GM19239 (cell line): ENCODE results near the gene HTR1D.
"Not testable (repeated sequence)": the region's sequence is repeated elsewhere in the genome, so short reads cannot be mapped to it uniquely, and the experiment has no call there.

ENCODE experiments used
- DNase-seq: peaks from one replicate; pipeline ENCODE4 v3.0.0; 2011; ENCODE audit warnings: low spot score; ENCODE audit not compliant: insufficient read length
- FAIRE-seq: peaks from 2 replicates; lab custom pipeline; 2011; peaks lifted over from hg19 to GRCh38; lab: Jason Lieb, UNC

HTR1D gene

DNA sequence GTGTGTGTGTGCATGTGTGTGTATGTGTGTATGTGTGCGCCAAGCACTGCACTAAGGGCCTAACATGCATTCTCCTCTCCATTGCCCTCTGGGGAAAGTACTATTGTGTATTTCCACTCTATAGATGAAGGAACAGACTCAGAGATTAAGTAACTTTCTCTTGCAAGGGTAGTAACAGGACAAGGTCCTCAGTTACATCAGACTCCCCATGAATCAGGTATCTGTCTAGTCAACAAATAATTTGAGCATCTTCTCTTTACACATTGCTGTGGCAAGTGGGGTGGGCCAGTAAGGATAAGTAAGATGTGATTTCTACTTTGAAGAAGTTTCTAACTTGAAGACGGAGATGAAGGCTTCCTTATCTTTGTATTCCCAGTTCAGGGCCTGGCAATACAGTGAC, 5.0 kb upstream of the HTR1D start:
- DNase-seq (no peak), FAIRE-seq (no peak)

DNA sequence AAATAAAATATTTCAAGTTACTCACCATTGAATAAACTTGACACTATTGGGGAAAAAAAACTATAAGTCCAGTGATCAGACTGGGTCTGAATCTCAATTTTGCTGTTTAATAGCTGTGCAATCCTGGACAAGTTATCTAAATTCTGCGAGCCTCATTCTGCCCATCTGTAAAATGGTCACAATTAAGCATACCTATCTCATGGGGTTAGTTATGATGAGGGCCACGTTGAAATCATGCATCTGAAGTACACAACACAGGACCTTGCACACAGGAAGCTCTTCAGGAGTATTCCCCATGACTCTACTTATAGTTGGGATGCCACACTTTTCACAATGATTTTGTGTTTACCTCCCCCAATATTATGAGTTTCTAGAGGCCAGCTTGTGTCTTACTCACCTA, 3.8 kb upstream of the HTR1D start:
- FAIRE-seq (no peak), DNase-seq (no peak)

GRCh38 chr1:23216771-23217420, 406 bp downstream of the HTR1D start:
- no peak for DNase-seq

GRCh38 chr1:23215751-23216449, 1.4 kb downstream of the HTR1D start:
- no peak for DNase-seq

More at GRCh38 chr1:23216771-23217420, 406 bp downstream of the HTR1D start:
- no peak for FAIRE-seq

DNA sequence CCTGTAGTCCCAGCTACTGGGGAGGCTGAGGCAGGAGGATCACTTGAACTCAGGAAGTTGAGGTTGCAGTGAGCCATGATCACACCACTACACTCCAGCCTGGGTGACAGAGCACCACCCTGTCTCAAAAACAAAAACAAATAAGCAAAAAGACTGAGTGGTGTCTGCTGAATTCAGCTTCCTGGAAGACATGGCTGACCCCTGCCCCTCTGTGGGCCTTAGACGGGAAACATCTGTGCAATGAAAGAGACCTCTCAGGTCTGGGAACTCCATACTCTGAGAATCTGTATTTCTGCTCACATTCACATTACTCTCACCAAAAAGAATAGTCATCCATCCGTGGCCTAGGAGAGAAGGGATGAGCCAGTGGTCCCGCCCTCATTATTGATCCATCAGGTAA, 2.0 kb downstream of the HTR1D start:
- FAIRE-seq (no peak), DNase-seq (no peak)

More at GRCh38 chr1:23215751-23216449, 1.4 kb downstream of the HTR1D start:
- FAIRE-seq = no peak

DNA sequence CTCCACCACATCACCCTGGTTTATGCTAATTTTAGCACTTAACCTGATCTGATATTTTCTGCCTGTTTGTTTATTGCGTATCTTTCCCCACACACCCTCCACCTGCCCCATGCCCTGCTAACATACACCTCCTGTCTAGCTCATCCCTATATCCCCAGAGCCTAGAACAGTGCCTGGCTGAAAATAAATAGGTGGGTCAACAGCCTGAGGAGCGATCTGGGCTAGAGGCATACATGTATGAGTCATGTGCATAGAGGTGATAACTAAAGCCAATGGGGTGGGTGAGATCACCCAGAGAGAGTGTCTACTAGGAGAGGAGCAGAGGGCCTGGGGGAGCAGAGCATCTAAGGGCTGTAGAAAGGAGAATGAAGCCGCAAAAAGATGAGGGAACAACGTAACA, 2.7 kb downstream of the HTR1D start:
- DNase-seq = no peak
- FAIRE-seq = no peak

DNA sequence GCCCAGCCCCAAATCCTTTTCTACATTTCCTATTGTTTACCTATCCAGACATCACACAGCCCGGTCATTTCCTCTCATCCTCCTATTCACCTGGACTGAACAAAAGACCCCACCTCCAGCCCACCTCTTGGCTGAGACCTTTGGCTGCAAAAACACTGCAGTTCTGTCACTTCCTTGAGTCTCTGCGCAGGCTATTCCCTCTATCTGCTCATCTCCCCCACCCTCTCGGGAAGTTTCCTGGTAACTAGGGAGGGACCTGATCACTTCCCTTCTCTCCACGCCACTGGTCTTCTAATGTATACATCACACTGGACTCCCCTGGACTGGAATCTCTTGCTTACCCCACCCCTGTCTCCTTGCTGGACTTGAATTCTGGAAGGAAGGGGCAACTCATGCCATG, 5.3 kb downstream of the HTR1D start:
- no peak for DNase-seq
- FAIRE-seq = no peak

DNA sequence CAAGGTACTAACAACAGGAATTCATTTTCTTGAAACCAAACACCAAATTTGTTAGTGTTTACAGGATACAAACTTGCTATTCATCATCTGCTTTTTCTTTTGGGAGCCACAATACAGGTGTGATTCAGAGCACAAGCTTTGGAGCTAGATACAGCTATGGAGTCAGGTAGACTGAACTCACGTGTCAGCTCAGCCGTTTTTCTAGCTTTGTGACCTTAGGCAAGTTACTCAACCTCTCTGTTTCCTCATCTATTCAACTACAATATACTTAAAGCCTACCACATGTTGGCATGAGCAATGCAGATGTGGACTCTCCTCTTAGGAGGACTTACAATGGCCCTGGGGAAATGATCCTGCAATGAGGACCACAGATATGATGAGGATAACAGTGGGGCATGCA, 6.3 kb downstream of the HTR1D start:
- FAIRE-seq (no peak), DNase-seq (no peak)

DNA sequence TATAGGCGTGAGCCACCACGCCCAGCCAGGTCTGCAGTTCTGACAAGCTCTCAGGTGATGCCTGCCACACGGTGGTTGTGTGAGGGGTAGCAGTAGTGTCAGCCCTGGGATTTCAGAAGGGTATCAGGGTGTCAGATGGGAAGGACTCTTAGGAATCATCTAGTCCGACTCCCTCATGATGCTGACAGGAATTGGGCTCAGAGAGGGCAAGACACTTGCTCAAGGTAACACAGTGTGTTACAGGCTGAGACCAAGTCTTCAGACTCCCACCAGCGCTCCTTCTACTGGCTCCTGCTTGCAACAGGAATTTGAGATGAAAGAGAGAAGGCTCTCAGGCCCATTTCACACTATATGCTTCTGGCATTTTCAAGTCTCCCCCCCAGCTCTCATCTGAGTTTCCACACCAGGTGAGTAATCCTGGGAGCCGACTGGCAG, 6.9 kb downstream of the HTR1D start:
- no peak for FAIRE-seq
- DNase-seq = no peak

- DNase-seq (no peak), FAIRE-seq (no peak)
These were observed 7.5 kb downstream of the HTR1D start for GRCh38 chr1:23209770-23210169.

- no peak for DNase-seq
- no peak for FAIRE-seq
These were observed 8.8 kb downstream of the HTR1D start for GRCh38 chr1:23208527-23208926.

DNA sequence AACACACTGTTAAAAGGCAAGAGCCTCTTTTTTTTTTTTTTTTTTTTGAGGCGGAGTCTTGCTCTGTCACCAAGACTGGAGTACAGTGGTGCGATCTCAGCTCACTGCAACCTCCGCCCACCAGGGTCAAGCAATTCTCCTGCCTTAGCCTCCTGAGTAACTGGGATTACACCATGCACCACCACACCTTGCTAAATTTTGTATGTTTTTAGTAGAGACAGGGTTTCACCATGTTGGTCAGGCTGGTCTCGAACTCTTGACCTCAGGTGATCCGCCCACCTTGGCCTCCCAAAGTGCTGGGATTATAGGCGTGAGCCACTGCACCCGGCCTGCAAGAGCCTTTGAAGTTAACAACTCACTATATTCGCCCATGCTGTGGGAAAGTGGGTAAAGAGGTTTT, 9.6 kb downstream of the HTR1D start:
- DNase-seq, FAIRE-seq: not testable (repeated sequence)

- DNase-seq (no peak), FAIRE-seq (no peak)
These were observed 15.0 kb downstream of the HTR1D start for GRCh38 chr1:23202263-23202749.

GRCh38 chr1:23200883-23201282, 16.4 kb downstream of the HTR1D start:
- FAIRE-seq (no peak), DNase-seq (no peak)

- DNase-seq (no peak), FAIRE-seq (no peak)
These were observed 18.9 kb downstream of the HTR1D start for GRCh38 chr1:23198373-23198772.

GRCh38 chr1:23196627-23197328, 20.5 kb downstream of the HTR1D start:
- FAIRE-seq (no peak), DNase-seq (no peak)

- DNase-seq (no peak), FAIRE-seq (no peak)
These were observed 22.9 kb downstream of the HTR1D start for GRCh38 chr1:23194119-23194984.

- no peak for DNase-seq
These were observed 23.7 kb downstream of the HTR1D start for GRCh38 chr1:23193391-23194118.

DNA sequence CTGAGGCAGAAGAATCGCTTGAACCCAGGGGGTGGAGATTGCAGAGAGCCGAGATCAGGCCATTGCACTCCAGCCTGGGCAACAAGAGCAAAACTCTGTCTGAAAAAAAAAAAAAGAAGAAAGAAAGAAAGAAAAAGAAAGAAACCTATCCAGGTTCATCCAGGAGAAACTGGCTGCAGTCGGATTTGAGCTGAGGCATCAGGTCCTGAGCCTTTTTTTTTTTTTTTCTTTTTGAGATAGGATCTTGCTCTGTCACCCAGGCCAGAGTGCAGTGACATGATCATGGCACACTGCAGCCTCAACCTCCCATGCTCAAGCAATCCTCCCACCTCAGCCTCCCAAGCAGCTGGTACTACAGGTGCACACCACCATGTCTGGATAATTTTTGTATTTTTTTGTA, 26.1 kb downstream of the HTR1D start:
- FAIRE-seq (no peak), DNase-seq (no peak)

More at GRCh38 chr1:23193391-23194118, 23.7 kb downstream of the HTR1D start:
- no peak for FAIRE-seq
